NCI-H2029 treated with DMSO at 0.1 percent for 48 hours (cell line): ENCODE data around the gene LRP1.
A peak's percentile ranks its signal among the peaks of the same experiment; 100 is the strongest.

Experiments used
- DNase-seq: peaks from one replicate; lab custom pipeline; 2025; lab: John Stamatoyannopoulos, UW

LRP1 gene

DNA sequence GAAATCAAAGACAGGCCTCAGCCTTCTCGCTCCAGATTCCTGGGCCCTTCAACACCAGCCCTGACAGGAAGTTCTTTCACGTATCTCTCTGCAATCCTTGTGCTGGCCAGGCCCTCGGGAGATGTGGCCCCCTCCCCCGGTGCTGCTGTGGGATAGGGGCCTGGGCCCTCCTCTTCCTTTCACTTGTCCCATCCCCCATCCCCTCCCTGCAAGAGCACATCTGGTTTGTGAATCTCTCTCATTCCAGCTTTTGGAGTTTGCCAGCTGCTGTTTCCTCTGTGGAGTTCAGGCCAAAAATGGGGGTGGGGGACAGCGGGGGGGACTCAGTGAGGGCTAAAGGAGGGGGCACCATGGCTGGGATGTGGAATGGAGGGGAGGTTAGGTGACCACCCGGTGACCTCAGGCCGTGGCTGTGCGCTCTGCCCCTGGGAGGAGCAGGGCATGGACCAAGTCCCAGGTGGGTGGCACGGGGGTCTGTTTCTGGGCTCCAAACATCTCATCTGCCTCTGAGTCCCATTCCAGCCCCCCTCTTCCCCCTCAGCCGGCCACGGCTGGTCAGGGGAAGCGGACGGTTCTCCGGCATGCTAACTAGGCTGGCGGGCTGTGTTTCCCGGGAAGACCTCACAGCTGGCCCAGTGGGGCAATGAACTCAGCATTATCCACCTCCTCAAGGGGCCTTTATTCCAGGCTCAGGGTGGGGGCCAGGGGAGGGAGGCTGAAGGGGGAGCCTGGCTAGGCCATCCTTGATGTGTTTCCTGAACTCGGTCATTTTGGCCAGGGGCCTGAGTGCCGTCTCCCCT, 7.4 kb downstream of the LRP1 start:
- DNase-seq, result no peak

DNA sequence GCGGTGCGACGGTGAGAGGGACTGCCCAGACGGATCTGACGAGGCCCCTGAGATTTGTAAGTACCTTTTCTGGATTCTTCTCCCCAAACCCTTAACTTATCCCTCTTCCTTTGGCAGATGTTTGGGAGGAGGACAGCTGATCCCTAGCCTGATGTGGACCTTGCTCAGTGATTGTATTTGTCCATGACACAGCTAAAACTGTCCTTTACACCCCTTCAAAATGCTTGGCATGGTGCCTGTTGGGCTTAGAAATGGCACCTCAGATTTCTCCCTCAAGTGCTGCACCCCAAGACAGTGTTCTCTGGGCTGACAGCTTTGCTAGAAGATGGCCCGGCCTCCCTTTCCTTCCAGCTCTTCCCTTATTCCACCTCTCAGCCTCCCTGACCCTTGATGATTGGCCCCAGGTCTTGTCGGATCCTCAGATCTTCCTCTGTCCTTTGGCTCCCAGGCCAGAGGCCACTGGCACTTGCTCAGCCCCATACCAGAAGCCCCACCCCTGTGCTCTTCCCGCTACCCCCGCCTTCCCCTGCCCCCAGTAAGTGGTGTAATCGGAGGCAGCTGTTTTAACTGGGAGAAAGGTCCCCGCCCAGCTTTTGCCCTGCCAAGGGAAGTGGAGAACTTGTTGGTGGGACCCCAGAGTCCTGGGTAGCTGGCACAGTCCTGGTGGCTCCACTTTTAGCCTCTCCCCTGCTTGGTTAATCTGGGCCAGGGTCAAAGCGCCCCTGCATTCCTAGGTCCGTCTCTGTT, 10.4 kb downstream of the LRP1 start:
- no peak for DNase-seq

DNA sequence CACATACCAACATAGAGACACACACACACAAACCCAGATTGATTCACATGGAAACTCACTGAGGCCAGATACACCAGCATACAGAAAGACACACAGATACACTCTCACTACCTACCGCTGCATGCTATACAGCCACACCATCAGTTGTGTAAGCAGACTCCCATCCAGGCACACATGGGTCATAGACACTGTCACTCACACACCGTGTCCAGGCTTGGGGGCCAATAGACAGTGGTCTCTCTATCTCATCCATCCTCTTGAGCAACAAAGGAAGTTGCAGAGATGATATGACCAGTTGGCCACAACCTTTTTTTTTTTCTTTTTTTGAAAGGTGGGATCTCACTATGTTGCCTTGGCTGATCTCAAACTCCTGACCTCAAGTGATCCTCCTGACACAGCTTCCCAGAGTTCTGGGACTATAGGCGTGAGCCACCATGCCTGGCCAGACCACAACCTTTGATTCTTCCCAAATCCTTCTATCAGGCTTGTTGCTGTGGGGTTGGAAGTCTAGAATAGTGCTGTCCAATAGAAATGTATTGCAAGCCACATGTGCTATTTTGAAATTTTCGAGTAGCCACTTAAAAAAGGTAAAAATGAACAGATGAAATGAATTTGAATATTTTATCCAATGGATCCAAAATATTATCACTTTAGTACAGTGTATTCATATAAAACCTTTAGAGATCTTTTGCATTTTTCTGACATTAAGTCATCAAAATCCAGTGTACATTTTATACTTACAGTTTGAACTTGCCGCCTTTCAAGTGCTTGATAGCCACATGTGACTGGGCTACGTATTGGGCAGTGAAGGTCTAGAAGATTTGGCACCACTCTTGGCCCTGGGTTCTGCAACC, 11.7 kb downstream of the LRP1 start:
- no peak for DNase-seq

DNA sequence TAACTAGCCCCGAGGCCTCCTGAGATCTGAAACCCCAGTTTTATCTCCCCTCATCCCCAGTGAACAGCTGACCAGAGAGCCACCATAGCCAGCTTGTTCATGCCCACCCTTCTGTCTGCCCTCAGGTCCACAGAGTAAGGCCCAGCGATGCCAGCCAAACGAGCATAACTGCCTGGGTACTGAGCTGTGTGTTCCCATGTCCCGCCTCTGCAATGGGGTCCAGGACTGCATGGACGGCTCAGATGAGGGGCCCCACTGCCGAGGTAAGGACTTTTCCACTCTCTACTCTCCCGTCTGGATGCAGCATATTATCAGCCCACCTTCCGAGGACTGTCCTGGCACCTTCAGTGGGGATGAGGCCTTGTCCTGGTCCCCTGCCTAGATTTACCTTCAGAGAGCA, 13.0 kb downstream of the LRP1 start:
- no peak for DNase-seq

DNA sequence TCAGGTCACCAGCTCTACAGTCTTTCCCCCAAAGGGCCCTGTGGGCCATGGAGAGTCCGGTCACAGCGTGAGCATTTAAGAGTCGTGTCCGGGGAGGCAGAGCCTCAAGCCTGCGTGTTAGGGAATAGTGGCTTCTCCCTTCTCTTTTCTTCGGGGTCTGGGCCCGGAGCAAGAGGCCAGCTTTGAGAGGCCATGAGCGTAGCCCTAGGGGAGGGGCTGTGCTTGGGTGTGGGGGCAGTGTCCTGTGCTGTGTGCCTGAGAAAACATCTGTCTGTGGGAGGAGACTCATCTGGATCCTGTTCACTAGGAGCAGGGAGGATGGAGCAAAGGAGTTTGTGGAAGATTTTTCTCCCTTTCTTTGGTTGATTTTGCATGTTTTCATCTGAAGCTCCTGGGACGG, 13.8 kb downstream of the LRP1 start:
- DNase-seq, result no peak

DNA sequence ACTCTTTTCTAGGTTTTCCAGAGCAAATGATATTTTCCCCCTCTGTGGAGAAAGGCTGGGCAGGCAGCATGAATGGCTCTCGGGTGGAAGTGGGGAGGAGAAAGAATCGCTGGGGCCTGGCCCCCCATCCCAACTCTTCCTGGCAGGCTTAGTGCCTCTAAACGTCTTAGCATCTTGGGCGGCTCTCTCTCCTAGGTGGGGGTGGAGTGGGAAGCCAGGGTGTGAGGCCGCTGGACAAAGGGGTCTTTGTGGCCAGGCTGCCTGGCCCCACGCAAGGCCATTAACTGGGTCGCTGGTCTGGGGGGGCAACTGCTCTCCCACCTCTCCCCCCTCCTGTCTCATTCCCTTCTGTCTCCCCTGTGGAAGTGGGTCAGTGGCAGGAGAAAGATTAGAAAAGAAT, 14.4 kb downstream of the LRP1 start:
- DNase-seq, result no peak

DNA sequence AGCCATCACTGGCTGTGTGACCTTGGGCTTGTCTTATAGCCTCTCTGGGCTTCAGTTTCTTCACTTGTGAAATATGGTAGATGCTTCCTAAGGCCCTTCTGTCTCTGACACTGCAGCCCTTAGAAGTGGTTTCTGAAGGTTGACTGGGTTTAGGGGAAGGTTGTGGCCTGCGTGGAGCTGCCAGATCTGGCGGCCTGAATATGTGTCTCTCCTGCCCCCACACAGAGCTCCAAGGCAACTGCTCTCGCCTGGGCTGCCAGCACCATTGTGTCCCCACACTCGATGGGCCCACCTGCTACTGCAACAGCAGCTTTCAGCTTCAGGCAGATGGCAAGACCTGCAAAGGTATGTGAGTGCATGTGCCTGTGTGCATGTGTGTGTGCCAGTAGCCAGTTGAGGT, 15.2 kb downstream of the LRP1 start:
- DNase-seq, result no peak

DNA sequence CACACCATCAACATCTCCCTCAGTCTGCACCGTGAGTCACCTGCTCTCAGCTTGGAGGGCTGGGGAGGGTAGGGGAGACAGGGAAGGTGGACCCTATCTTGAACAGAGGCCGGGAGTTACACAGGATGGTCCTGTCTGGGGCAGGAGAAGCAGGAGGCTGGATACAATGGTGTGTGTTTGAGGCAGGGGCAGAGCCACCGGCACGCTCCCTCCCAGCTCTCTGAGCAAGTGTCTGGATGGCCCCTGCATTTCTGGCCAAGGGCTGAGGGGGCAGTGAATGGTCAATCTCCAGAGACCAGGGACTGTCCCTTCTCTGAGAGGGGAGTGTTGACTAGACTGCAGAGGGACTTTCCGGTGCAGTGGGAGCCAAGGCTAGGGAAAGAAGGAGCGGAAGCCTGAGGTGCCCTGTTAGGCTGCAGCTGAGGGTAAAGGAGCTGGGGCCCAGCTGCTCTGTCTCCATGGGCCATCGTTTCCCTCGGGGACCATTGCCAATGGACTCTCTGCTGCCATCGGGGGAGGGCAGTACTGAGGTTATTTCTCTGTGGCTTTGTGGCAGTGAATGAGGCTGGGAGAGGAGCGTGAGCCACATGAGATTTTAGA, 17.3 kb downstream of the LRP1 start:
- no peak for DNase-seq

DNA sequence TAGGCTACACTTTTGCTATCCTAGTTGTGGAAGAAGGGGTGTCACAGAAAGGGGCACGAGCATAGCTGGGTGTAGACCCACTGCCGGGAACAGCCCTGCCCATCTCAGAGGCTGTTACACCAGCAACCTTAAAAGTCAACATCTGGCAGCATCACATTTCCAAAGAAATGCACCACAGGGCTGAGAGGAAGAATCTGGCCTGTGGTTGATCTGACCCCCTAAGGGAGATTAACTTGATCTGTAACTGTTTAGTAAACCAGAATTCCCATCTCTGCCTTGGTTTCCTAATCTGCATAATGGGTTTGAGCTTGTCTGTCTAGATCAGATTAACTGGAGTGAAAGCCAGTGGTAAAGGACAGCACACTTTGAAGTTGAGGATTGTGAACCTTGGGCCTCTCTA, 17.8 kb downstream of the LRP1 start:
- DNase-seq, result no peak

DNA sequence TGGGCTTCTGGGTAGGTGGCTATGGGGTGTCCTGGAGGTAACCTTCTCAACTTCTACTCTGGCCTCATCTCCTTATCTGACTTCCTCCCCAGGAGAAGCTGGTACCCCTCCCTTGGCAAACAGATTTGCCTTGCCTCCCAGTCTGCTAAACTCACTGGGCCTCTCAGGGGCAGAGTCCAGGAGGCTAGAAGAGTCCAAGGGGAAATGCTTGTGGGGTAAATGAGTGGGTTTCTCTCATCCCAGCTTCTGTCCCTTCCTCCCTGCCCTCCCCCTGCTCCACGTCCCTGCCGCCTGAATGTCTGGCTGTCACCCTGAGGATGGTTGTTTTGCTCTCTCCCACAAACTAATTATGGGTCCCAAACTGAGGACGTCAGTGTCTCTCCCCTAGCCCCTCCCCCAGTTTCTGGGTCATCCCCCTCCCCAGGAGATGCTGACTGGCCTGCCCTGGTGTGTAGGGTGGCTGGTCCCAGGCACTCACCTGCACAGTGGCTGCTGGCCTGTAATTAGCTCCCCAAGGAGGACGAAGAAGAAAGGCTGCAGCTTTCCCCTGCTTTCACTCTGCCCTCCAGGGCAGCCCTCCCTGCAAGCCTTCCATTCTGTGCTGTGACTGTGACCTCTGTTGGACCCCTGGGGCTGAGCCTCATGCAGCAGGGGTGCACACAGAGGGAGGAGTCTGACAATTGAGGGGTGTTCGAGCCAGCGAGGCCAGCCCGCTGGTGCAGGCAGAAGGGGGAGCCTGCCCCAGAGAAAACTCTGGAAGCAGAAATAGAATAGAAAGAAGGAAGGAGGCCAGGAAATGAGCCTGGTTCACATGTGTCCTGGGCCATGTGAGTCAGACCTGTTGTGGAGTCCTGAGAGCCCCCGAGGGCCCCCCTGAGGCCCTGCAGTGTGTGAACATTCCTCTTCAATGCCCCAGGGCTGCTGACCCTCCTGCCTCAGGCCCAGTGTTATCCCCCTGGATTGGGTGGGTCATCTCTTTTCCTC, 19.0 kb downstream of the LRP1 start, which contains the start of gene LRP1-AS:
LRP1-AS (minus strand) TSS at position 659 of the 984 bp plus-strand sequence.
- DNase-seq, result no peak

DNA sequence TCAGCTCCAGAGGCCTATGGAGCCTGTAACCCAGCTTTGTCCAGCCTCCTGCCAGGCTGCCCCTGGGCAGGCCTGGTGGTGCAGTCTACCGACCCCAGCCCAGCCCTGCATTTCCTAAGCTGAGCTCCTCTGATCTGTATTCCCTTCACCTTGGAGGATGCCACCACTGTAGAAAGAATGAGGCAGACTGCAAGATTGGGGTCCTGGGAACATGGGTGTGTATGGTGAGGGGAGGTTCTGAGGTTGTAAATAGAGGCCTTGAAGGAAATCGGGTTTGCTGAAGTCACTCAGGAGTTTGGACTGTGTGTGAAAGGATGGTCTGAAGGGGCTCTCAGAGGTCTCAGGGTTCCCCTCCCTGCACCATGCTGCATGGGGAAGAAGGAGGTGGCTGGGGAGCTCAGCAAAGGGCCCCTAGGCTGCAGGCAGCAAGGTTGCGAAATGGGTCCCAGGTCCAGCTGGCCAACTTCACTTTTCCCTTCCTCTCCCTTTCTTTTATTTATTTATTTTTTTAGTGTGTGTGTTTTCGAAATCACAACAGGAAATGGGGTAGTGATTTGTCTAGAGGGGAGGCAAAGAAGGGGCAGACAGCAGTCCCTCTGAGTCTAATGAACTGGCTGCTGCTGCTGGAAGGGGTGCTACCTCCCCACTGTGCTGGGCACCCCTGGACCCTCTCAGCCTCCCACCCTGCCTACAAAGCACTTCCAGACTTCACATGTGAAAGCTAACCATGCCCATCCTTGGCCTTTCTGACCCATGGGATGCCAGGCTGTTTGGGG, 20.4 kb downstream of the LRP1 start:
- DNase-seq, result no peak

DNA sequence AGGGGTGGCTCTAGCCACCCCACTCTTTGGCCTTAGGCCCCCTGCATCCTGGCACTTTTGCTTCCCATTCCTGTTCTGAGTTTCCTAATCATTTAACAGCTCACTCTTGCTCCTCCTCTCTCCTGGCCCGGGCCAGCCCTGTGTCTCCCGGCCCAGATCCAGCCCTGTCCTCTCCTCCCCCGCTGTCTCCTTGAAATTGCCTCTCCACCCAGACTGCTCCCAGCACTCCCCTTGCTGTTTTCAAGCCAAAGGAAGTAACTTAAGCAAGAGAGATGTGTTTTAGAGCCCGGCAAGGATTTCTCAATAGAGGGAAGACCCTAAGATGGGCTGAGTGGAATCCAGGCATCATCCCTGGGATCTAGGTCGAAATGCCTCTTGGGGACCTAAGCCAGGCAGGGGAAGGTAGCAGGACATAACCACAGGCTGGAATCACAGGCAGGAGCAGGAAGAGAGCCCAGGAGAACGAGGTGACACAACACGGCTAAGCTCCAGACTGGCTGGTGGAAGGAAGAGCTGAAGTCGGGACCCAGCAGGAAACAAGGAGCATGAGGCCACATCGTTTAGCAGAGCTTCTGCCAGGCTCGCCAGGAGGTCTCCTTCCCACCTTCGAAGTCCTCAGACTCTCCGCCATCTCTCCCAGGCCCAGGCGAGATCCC, 21.1 kb downstream of the LRP1 start:
- peak; percentile 51 for DNase-seq

DNA sequence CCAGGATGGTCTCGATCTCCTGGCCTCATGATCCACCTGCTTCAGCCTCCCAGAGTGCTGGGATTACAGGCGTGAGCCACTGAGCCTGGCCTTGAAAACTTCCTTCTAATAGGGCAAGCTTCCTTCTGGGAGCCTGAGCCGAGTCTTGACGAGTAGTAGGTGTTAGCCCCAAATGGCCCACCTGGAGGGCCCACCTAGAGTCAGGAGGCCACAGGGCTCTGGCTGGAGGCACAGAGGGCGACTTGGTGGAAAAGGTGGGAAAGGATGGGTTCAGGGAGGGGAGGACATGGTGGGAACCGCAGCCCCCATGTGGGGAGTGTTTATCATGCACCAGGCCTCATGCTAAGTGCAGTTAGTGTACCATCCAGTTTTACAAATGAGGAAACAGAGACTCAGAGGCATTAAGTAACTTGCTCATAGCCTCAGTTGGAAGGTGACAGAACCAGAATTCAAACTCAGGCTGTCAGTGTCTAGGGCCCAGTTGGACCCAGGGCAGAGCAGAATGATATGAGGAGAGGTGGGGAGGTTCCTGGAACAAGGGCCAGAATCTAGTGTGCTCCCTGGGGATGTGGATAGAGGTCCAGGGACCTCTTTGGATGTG, 22.2 kb downstream of the LRP1 start:
- no peak for DNase-seq

DNA sequence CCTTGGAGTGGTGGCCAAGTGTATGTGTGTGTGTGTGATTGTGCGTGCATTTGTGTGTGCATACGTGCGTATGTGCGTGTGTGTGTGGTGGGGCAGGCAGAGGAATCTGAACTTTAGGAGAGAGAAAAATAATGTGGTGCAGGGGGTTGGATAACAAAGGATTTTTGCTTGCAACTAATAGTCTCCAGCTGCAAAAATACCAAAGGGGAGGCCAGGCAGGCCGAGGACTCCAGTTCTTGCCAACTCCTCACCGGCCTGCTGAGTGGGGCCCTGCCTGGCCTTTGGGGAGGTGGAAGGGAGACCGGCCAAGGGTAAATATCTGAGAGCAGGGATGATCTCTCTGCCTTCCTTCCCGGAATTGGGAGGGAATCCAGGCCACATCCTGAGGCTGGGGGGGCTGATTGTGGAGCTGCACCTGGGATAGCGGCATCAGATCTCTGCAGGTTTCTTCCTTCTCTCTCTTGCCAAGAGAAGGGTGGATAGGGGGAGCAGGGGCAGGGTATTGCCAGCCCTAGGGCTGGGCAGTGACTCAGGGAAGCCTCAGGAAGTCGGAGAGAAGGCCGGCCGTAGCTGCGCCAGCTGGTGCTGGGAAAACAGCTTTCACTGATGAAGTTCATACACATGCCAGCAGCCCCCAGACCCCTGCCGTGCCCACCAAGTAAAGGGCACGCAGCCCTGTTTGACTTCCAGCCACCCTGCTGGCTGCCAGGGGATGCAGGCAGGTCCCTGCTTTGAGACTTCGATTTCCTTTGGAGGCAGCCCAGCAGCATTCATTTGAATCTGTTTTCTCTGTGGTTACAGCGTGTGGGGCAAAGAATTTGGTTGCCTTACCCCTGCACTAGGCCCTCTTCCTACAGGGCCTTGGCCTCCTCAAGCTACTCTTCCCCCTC, 23.7 kb downstream of the LRP1 start:
- no peak for DNase-seq

DNA sequence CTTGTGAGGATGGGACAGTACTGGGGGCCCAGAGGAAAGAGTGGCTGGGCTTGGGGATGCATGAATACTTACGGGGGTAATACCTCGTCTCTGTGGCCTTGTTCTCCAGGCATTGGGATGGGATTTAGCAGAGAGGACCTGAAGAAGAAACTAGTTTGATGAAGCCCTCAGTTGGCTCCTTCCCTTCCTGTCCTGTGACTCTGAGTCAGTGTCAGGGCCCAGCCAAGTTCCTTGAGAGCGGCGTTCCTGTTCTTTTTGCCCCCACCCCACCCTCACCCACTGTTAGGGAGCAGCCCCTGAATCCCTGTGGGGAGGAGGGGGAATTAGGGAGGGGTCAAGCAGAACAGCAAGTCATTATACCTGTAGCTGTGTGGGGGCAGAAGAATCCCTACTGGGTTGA, 24.4 kb downstream of the LRP1 start:
- DNase-seq, result no peak

DNA sequence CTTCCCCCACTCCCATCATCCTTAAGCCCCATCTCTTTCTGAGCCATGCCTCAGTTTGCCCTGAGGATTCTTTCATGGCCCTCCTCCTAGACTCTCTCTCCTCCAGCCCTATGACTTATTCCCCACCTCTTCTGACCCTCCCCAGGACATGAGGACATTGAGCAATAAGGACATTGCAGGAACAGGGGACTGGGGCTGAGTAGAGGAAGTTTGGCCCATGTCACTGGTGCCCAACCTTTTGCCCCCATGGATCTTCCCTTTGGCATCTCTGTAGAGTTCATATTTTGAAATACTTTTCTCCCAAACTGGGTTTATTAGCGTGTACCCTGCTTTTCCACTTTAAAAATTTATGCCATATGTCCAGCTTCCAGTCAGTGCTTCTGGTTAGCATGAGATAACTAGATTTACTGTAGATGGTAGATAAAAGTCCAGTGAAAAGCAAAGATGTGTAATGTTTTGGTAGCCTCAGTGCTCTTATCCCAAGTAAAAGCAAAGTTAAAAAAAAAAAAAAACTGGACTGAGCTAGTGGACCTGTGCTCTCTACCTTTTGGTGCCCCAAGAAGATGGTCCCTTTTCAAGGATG, 25.2 kb downstream of the LRP1 start:
- DNase-seq, result no peak

DNA sequence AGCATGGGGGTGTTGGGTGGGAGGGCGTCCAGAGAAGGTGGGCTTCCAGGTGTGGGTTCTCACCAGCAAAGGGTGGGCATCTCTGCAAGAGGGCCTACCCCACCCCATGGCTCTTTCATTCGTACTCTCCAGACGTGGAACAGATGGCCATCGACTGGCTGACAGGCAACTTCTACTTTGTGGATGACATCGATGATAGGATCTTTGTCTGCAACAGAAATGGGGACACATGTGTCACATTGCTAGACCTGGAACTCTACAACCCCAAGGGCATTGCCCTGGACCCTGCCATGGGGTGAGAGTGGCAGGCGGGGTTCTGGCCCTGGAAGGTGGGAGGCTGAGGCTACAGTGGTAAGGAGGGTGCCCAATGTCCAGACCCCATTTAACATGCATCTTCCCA, 25.8 kb downstream of the LRP1 start:
- DNase-seq, result no peak
